Neural progenitor cell (in vitro differentiated cells): ENCODE results near the gene NLRP3.
"Not testable (repeated sequence)": the region's sequence is repeated elsewhere in the genome, so short reads cannot be mapped to it uniquely, and the experiment has no call there.

Source experiments
- CTCF ChIP-seq: fragments of 200-600 bp; sonication (generic); IDR thresholded peaks from 2 replicates; pipeline ENCODE4 v1.5.1; 2017; ENCODE audit warnings: antibody characterized with exemption, mild to moderate bottlenecking
- EZH2 ChIP-seq: fragments of 200-600 bp; sonication (generic); IDR thresholded peaks from 2 replicates; pipeline ENCODE4 v1.6.1; 2017; ENCODE audit warnings: antibody characterized with exemption, mild to moderate bottlenecking, moderate library complexity
- EZH2phosphoT487 ChIP-seq: fragments of 200-600 bp; sonication (generic); IDR thresholded peaks from 2 replicates; pipeline ENCODE4 v1.6.1; 2017; ENCODE audit warnings: antibody characterized with exemption

- not testable (repeated sequence) for TF ChIP-seq CTCF, EZH2phosphoT487, EZH2
Measured at GRCh38 chr1:247395075-247395474, 20.9 kb upstream of the NLRP3 start.
